ENCODE data around the gene SIL1. TPM values are rescaled to one million over a fixed set of nuclear protein-coding genes. Genes with fewer than 3 reads are reported as not detected.

The SIL1 gene
- polyA plus RNA-seq, 2 of the 4 experiments (the other 2 are of a cell fraction): 27.6 to 45.5 TPM

GRCh38 chr5:139148986-139149385 lies 49.2 kb downstream of the SIL1 start:
- ATAC-seq (no peak), DNase-seq (ENCODE audit: low read depth in 1 of 2, low spot score in 1 of 2) (no peak), FAIRE-seq (no peak)
- Histone ChIP-seq H3K27ac (no peak overlapping the region), H3K4me3 (no peak overlapping the region), H3K4me1 (no peaks in the 10 kb centered on the region), H3K4me2 (no peak overlapping the region), H3K9me3 (no peaks in the 10 kb centered on the region)
- ChIA-PET CTCF (interaction anchor here (1.2 to 1.6 kb wide), 3 partner anchors 14 to 360 kb away, joined by 3 to 5 read pairs (median 3); no protein-coding TSS in a partner anchor), POLR2A (no interaction called here)
- 69% methylated on average over 5 of the region's 5 CpGs for WGBS (ENCODE audit: missing lambda C conversion rate)
- TF ChIP-seq CBX8 (IDR thresholded peaks at IDR 0.05): no peak
- TF ChIP-seq BCL3 (IDR thresholded peaks at IDR 0.05): no peak
- TF ChIP-seq FOSB (CRISPR knock-in tag; IDR thresholded peaks at IDR 0.05): no peak
- no peak for TF ChIP-seq RARB (CRISPR knock-in tag; IDR thresholded peaks at IDR 0.05)
- no peak for TF ChIP-seq CTCF (IDR thresholded peaks at IDR 0.05)
- no peak for TF ChIP-seq SMC3 (IDR thresholded peaks at IDR 0.05)
- TF ChIP-seq HOXA7 (CRISPR knock-in tag; IDR thresholded peaks at IDR 0.05): no peak
- no peak for TF ChIP-seq KDM1A (IDR thresholded peaks at IDR 0.05; ENCODE audit: low read depth)
- TF ChIP-seq MAX (IDR thresholded peaks at IDR 0.05): no peak

- ChIA-PET POLR2A (no interaction called here), CTCF (interaction anchor here (1.2 to 1.4 kb wide), 2 partner anchors 9 to 13 kb away, joined by 3 to 7 read pairs; no protein-coding TSS in a partner anchor)
- H3K27ac ChIP-seq: no peak overlapping the region
- no peaks in the 10 kb centered on the region for H3K4me1 ChIP-seq
- TF ChIP-seq POLR2AphosphoS2 (conservative IDR thresholded peaks at IDR 0.05; ENCODE audit: low read length): no peak
- TF ChIP-seq EP300 (IDR thresholded peaks at IDR 0.05): no peak
- no peak for TF ChIP-seq BHLHE40 (IDR thresholded peaks at IDR 0.05; ENCODE audit: low read depth, low read length)
- TF ChIP-seq BCL3 (IDR thresholded peaks at IDR 0.05): no peak
- TF ChIP-seq REST (IDR thresholded peaks at IDR 0.05): no peak
- no peak for TF ChIP-seq JUN (IDR thresholded peaks at IDR 0.05)
- TF ChIP-seq HDAC2 (IDR thresholded peaks at IDR 0.05): no peak
- TF ChIP-seq POLR2A (IDR thresholded peaks at IDR 0.05; ENCODE audit: low read length): no peak
- TF ChIP-seq MAZ (IDR thresholded peaks at IDR 0.05; ENCODE audit: borderline replicate concordance, low read depth, low read length): no peak
- TF ChIP-seq KDM5A (IDR thresholded peaks at IDR 0.05): no peak
- TF ChIP-seq NFE2L2 (conservative IDR thresholded peaks at IDR 0.05; ENCODE audit: low read length): no peak
- no peak for TF ChIP-seq RCOR1 (IDR thresholded peaks at IDR 0.05; ENCODE audit: low read depth, low read length)
- TF ChIP-seq GATA3 (IDR thresholded peaks at IDR 0.05; ENCODE audit: borderline replicate concordance): no peak
- TF ChIP-seq JUNB (IDR thresholded peaks at IDR 0.05): no peak
- TF ChIP-seq CTCF (IDR thresholded peaks at IDR 0.05): no peak
- no peak for TF ChIP-seq CEBPB (IDR thresholded peaks at IDR 0.05)
- no peak for TF ChIP-seq CBX2 (IDR thresholded peaks at IDR 0.05; ENCODE audit: borderline replicate concordance, low read depth)
- TF ChIP-seq HMGXB4 (CRISPR knock-in tag; IDR thresholded peaks at IDR 0.05; ENCODE audit: borderline replicate concordance): no peak
- TF ChIP-seq PBX3 (IDR thresholded peaks at IDR 0.05): no peak
- no peaks in the 10 kb centered on the region for H3K9me3 ChIP-seq
- no peak overlapping the region for H3K4me2 ChIP-seq
- WGBS (ENCODE audit: missing lambda C conversion rate): 85% methylated on average over 2 of the region's 2 CpGs
- DNase-seq (ENCODE audit: low read depth in 1 of 2, low spot score in 1 of 2) (no peak), FAIRE-seq (no peak), ATAC-seq (peak; percentile 22 to 23; a peak in 2 of 6 replicates)
- no peak overlapping the region for H3K4me3 ChIP-seq
Observed at GRCh38 chr5:139148306-139148705, 49.9 kb downstream of the SIL1 start.

Measured in A549 (cell line).